Measurements from ENCODE around the gene POFUT2. TPM values are rescaled to one million over a fixed set of nuclear protein-coding genes. Genes with fewer than 3 reads are reported as not detected.

The POFUT2 gene
- polyA plus RNA-seq, 2 of the 4 experiments (the other 2 are of a cell fraction): 10.7 to 16.6 TPM

DNA sequence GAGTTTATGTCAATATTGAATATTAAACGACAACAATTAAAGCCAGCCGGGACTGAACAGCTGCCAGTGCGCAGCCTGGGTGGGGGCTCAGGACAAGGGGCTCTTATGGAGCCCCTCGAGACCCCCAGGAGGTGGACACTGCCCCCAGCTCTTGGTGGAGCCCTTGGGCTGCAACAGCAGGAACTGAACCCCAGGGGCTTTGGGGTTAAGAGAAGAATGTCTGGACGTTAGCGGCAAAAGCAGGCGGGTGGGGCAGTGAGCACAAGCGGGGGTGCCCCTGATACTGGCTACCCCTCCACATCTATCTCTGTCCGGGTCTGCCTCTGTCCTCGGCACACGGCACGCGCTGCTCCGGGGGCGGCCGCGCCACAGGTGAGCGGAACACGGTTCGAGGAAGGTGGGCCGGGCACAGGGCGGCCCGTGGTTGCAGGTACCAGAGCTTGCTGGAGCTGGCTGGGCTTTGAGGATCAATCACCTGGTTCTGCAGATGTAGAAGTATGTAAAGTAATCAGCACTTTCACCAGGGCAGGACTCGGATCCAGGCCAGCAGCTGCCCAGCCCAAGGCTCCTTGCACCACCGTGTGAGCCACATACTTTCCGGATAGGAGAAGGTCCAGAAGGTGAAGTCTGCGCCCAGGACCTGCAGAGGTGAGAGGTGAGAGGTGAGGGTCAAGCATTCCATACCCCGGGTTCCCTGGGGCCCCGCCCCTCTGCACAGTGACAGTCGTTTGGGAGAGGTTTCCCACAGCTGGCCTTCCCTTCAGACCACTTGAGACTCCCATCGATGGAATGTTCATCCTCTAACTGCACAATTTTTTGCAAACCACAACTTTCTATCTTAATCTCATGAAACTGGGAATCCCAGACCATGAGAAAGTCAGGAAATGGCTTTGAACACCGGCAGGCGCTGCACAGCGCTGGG is 12.4 kb upstream of the POFUT2 start:
- POLR2A ChIA-PET: no interaction called here
- DNase-seq (ENCODE audit: low read depth in 1 of 2, low spot score in 1 of 2) (no peak), ATAC-seq (no peak), FAIRE-seq (no peak)
- CTCF ChIA-PET: interaction anchor here (1.1 to 2.2 kb wide), 3 partner anchors 8 to 160 kb away, joined by 3 to 9 read pairs (median 5); no protein-coding TSS in a partner anchor
- Histone ChIP-seq H3K4me1 (no peaks in the 10 kb centered on the region), H3K4me2 (no peak overlapping the region), H3K9me3 (no peaks in the 10 kb centered on the region), H3K4me3 (no peak overlapping the region), H3K27ac (no peak overlapping the region)
- TF ChIP-seq SREBF2 (IDR thresholded peaks at IDR 0.05) (no peak), JUNB (IDR thresholded peaks at IDR 0.05) (no peak), SMC3 (IDR thresholded peaks at IDR 0.05) (no peak), GATA3 (IDR thresholded peaks at IDR 0.05; ENCODE audit: borderline replicate concordance) (no peak), HOXB13 (CRISPR knock-in tag; IDR thresholded peaks at IDR 0.05; ENCODE audit: low read depth) (no peak), KDM5A (IDR thresholded peaks at IDR 0.05) (no peak)
- TF ChIP-seq, protein P1, sequence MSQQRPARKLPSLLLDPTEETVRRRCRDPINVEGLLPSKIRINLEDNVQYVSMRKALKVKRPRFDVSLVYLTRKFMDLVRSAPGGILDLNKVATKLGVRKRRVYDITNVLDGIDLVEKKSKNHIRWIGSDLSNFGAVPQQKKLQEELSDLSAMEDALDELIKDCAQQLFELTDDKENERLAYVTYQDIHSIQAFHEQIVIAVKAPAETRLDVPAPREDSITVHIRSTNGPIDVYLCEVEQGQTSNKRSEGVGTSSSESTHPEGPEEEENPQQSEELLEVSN (IDR thresholded peaks at IDR 0.05; ENCODE audit: borderline replicate concordance, low read depth): no peak
- 84% methylated on average over 31 of the region's 34 CpGs for WGBS (ENCODE audit: missing lambda C conversion rate)

DNA sequence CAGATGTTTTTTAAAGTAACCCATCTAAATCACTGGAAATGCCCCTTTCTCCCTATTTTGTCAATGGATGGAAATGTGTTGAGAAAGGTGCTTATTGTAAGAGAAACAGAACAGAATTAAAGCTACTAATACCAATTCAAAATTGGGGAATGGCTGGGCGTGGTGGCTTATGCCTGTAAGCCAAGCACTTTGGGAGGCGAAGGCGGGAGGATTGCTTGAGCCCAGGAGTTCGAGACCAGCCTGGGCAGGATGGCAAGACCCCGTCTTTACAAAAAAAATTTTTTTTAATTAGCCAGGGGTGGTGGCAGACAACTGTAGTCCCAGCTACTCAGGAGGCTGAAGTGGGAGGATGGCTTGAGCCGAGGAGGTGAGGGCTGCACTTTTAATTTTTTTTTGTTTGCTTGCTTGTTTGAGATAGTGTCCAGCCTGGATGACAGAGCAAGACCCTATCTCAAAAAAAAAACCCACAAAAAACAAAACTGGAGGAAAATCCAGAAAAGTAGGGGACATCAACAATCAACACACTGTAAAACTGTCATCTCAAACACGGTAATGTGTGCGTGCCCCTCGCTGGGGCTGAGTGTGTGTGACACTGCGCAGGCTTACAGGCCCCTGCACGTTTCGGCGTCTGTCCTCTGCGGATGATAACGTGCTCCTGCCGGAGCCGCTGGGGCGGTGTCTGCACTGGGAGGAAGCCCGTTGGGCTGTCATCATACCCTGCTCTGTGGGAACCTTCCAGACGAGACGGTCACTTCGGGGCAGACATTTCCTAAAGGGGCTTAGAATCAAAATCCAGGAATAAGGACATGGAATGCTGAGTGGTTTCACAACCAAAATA is 11.6 kb upstream of the POFUT2 start:
- Histone ChIP-seq H3K9me3 (no peaks in the 10 kb centered on the region), H3K27ac (no peak overlapping the region), H3K4me1 (no peaks in the 10 kb centered on the region), H3K4me3 (no peak overlapping the region), H3K4me2 (no peak overlapping the region)
- no peak for DNase-seq (ENCODE audit: low read depth in 1 of 2, low spot score in 1 of 2)
- TF ChIP-seq NPAS2 (CRISPR knock-in tag; IDR thresholded peaks at IDR 0.05; ENCODE audit: borderline replicate concordance): no peak
- no peak for ATAC-seq
- FAIRE-seq: no peak
- CTCF ChIA-PET: interaction anchor here (0.9 to 2.2 kb wide), 3 partner anchors 128 to 159 kb away, joined by 3 to 9 read pairs (median 3); no protein-coding TSS in a partner anchor
- 90% methylated on average over 22 of the region's 22 CpGs for WGBS (ENCODE audit: missing lambda C conversion rate)
- POLR2A ChIA-PET: no interaction called here

DNA sequence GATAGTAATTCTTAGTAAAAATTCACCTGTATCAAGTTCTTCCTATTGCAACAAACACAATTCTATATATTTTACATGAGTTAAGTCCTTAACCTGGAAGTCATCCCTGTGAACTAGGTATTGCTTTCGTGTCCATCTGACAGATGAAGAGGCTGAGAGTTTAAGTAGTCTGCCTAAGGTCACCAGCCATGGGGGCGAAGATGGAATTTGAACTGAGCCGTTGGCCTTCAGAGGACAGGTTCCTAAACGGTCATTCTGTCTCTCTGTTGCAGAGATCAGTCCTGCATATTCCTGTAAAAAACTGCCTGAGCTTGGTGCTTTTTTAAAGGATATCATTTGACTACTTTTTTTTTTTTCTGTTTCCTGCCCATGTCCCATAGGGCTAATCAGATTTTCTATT is 10.2 kb upstream of the POFUT2 start:
- FAIRE-seq (no peak), ATAC-seq (no peak), DNase-seq (ENCODE audit: low read depth in 1 of 2, low spot score in 1 of 2) (no peak)
- no peak overlapping the region for H3K4me3 ChIP-seq
- peaks cover 4% of the 10 kb centered on the region for H3K4me1 ChIP-seq
- no peaks in the 10 kb centered on the region for H3K9me3 ChIP-seq
- H3K27ac ChIP-seq: no peak overlapping the region
- no peak for TF ChIP-seq RNF2 (IDR thresholded peaks at IDR 0.05; ENCODE audit: borderline replicate concordance, low read depth)
- no peak for TF ChIP-seq HEYL (CRISPR knock-in tag; IDR thresholded peaks at IDR 0.05)
- no peak for TF ChIP-seq HDAC2 (IDR thresholded peaks at IDR 0.05)
- no peak for TF ChIP-seq JUN (IDR thresholded peaks at IDR 0.05)
- TF ChIP-seq SREBF2 (IDR thresholded peaks at IDR 0.05): no peak
- no peak for TF ChIP-seq RFX5 (IDR thresholded peaks at IDR 0.05)
- TF ChIP-seq, protein P2, sequence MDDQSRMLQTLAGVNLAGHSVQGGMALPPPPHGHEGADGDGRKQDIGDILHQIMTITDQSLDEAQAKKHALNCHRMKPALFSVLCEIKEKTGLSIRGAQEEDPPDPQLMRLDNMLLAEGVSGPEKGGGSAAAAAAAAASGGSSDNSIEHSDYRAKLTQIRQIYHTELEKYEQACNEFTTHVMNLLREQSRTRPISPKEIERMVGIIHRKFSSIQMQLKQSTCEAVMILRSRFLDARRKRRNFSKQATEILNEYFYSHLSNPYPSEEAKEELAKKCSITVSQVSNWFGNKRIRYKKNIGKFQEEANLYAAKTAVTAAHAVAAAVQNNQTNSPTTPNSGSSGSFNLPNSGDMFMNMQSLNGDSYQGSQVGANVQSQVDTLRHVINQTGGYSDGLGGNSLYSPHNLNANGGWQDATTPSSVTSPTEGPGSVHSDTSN (IDR thresholded peaks at IDR 0.05): no peak
- TF ChIP-seq RAD21 (conservative IDR thresholded peaks at IDR 0.05 in 1 of 2, IDR thresholded peaks at IDR 0.05 in 1 of 2): no peak
- no peak for TF ChIP-seq CEBPB (IDR thresholded peaks at IDR 0.05)
- TF ChIP-seq RCOR1 (IDR thresholded peaks at IDR 0.05; ENCODE audit: low read depth, low read length): no peak
- TF ChIP-seq, protein P1 (IDR thresholded peaks at IDR 0.05; ENCODE audit: borderline replicate concordance, low read depth): no peak
- TF ChIP-seq MAZ (IDR thresholded peaks at IDR 0.05; ENCODE audit: borderline replicate concordance, low read depth, low read length): no peak
- no peak for TF ChIP-seq GATA3 (IDR thresholded peaks at IDR 0.05; ENCODE audit: borderline replicate concordance)
- no peak for TF ChIP-seq NFE2L2 (conservative IDR thresholded peaks at IDR 0.05; ENCODE audit: low read length)
- no peak for TF ChIP-seq CBX8 (IDR thresholded peaks at IDR 0.05)
- POLR2A ChIA-PET: no interaction called here
- WGBS (ENCODE audit: missing lambda C conversion rate): 90% methylated on average over 4 of the region's 4 CpGs
- H3K4me2 ChIP-seq: no peak overlapping the region
- CTCF ChIA-PET: interaction anchor here (0.6 kb wide), 1 partner anchor 27 kb away, joined by 3 read pairs; no protein-coding TSS in a partner anchor
